Activated CD4-positive, alpha-beta T cell treated with anti-CD3 and anti-CD28 coated beads, Interleukin-2, amount 50 U/mL, for 16 hours (primary cell): ENCODE measurements around the gene TEX26.

ENCODE experiments used
- DNase-seq: peaks from one replicate; pipeline ENCODE4 v3.0.0-alpha.2; 2020

The TEX26 gene

DNA sequence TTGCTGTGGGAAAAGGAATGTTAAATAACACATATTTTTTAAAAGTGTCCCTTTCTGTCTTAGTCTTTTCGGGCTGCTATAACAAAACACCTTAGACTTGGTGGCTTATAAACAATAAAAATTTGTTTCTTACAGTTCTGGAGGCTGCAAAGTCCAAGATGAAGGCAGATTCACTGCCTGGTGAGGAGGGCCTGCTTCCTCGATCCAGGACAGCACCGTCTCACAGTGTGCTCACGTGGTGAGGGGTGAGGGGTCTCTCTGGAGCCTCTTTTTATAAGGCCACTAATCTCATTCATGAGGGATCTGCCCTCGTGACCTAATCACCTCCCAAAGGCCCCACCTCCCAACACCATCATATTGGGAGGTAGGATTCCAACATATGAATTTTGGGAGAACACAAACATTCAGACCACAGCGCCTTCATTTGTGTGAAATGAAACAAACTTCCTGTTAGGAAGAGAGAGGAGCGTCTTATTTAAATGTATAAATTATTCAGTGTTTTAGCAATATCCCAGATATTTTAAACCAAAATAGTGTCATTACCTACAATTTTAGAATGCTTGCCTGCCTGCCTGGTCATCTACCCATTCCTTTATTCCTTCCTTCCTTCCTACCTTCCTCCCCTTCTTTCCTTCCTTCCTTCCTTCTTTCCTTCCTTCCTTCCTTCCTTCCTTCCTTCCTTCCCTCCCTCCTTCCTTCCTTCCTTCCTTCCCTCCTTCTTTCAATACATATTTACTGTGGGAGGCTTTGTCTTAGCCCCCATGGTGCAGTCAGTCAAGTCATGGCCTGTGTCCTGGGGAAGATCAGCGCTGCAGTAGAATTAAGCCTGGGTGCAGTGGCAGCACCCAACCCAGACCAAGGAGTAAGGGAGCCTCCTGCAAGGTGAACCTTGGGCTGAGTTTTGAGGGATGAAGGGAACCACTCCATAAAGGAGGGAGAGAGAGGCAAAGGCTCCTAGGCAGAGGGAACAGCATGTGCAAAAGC is 84.2 kb downstream of the TEX26 start:
- no peak for DNase-seq

DNA sequence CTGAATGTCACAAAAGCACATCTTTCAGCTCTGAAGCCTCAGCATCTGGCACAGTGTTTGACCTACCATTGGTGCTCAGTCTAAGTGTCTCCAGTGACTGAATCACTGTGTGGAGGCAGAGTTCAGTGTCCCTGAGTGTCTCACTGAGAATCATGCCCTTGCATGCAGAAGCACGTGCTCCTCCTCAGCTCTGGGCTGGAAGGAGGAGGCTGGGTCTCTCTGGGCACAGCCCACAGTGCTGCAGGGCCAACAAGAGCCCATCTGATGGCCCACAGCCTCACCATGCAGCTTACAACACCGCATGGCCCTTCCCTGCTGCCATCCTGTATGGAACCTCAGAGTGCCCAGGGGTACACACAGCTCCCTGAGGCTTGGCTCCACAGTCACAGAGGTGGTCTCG is 86.1 kb downstream of the TEX26 start:
- no peak for DNase-seq

DNA sequence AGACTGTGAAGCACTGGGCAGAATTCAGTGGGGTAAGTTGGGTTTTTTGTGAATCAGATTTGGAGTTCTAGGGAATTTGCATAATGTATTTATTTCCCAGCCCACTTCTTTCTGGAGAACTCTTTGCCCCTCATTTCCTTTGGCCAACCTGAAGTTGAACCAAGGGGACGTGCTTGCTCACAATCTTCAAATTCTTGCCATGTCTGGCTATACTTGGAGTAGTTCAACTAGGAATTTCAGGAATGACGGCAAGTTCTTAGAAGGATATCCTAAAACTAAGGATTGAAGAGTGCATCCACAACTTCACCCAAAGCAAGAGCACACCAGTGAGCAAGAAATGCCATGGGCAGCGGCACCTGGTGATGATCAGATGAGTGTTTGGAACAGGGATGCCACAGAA is 88.5 kb downstream of the TEX26 start:
- no peak for DNase-seq

DNA sequence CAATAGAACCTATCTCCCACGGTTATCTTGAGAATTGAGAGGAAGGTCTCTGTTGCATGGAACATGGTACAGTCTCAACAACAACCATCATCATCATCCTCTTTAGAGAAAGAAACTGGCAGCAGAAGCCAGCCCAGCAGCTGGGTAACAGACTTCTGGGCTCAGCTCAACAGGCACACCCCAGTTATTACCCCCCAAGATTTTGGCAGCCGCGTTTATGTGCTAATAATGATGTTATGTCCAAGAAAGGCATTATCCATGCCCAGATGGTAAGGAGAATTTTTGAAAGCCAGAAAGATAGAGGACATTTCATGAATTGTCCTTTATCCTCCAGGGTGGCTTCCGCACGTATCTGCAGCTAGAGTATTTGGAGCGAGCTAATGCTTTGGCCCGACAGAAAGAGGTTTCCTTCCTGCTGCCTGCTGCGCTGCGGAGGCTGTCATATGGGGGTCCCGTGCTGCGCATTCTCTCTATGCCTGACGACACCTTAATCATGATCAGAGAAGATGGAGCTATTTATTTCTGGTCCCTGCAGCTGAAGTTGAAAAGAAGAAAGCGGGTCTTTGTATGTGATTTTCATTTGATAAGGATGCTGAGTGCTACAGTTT is 89.9 kb downstream of the TEX26 start:
- DNase-seq: no peak

DNA sequence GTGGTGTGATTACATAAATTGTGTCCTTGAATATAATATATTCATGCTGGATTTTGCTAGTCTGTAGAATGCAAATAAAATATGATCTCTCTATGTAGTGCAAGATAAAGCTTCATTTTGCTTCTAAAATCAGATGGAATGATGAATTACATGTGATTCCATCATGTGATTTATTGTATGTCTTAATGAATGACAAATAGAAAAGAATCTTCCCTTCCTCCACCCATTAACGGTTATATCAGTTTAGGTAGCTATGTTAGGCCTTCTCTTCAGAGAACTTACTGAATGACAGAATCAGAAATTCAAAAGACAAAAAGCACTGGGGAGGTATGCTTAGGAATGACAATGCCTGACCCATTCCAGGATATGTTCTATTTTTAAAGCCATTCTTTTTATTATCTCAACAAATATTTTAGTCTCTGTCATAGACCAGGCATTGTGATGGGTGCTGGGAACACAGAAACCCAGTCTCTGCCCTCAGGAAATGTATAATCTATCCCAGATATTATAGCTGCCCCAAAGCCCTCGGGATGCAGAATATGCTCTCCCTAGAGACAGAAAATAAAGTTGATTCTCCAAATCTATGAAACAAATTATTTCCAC is 90.6 kb downstream of the TEX26 start:
- DNase-seq: no peak
